Spinal cord (tissue), 10 donors: Measurements from ENCODE around the gene GDPD2. TPM values are rescaled to one million over a fixed set of nuclear protein-coding genes. Genes with fewer than 3 reads are reported as not detected.

Experiments used
- DNase-seq, 6 donors: peaks; one replicate each; pipeline versions ENCODE4 v3.0.0 to v3.0.0-alpha.2; 2013 to 2015; ENCODE audit warnings: low spot score in 6 of 6, low read depth in 4 of 6
- H3K27ac ChIP-seq: one replicate; pipeline ENCODE4 v1.5.1; 2013; ENCODE audit warnings: low read depth, low read length, control low read depth
- H3K27me3 ChIP-seq: one replicate; pipeline ENCODE4 v1.6.1; 2013; ENCODE audit warnings: low read length; ENCODE audit not compliant: control insufficient read depth, insufficient read depth
- H3K36me3 ChIP-seq: one replicate; pipeline ENCODE4 v1.6.1; 2013; ENCODE audit warnings: low read length; ENCODE audit not compliant: control insufficient read depth, insufficient read depth
- H3K4me1 ChIP-seq: one replicate; pipeline ENCODE4 v1.6.1; 2013; ENCODE audit warnings: low read length; ENCODE audit not compliant: control insufficient read depth, insufficient read depth
- H3K4me3 ChIP-seq: one replicate; pipeline ENCODE4 v1.5.1; 2013; ENCODE audit warnings: low read depth, low read length, control low read depth
- H3K9me3 ChIP-seq: one replicate; pipeline ENCODE4 v1.6.1; 2013; ENCODE audit warnings: low read length; ENCODE audit not compliant: control insufficient read depth, insufficient read depth
- WGBS: methylation state at CpG from one replicate; pipeline ENCODE4 v1.1.5; 2013; ENCODE audit warnings: missing lambda C conversion rate; ENCODE audit not compliant: insufficient coverage; 5-methylcytosine and 5-hydroxymethylcytosine counted together
- polyA plus RNA-seq, 2 donors: library from polyadenylated mRNA; unstranded; fragments of 120-200 nt; gene quantifications; one replicate each; pipeline ENCODE4 v1.2.1, GENCODE V29; 2013; ENCODE audit not compliant: insufficient read length in 2 of 2
- total RNA-seq, 2 donors: library from RNA; depleted of rRNA in 1 of 2; stranded (reverse); fragments of 120-200 nt in 1 of 2; fragments of >200 nt in 1 of 2; gene quantifications; one replicate each; pipeline versions ENCODE4 v1.2.3 to v1.2.4, GENCODE V29; 2013 to 2014
- donor health status: healthy.

The GDPD2 gene
- total and polyA plus RNA-seq, 4 donors: 6.5 to 45.3 (median 22.3) TPM

GRCh38 chrX:70423936-70424675 lies 992 bp downstream of the GDPD2 start:
- no peaks in the 10 kb centered on the region for H3K27me3 ChIP-seq
- no peak for DNase-seq
- 37% methylated on average over 8 of the region's 10 CpGs for WGBS

DNA sequence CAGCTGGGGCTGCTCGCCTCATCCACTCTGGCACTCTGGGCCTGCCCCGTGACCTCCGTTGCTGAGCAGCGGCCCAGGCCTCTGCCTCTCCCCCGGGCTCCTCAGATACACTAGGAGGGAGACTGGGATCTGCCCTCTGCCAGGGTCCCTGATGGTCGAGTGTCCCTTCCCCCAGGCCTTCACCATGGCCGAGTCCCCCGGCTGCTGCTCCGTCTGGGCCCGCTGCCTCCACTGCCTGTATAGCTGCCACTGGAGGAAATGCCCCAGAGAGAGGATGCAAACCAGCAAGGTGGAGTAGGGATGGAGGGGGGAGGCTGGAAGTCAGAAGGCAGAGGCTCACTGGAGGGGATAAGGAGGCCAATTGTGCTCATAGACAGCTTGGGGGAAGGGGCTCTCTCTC lies 1.7 kb downstream of the GDPD2 start:
- no peaks in the 10 kb centered on the region for H3K9me3 ChIP-seq
- H3K27ac ChIP-seq: no peak overlapping the region
- H3K27me3 ChIP-seq: no peaks in the 10 kb centered on the region
- 54% methylated on average over 7 of the region's 10 CpGs for WGBS
- H3K36me3 ChIP-seq: peaks cover 6% of the 10 kb centered on the region
- no peak for DNase-seq
- H3K4me3 ChIP-seq: no peak overlapping the region
- peaks cover 43% of the 10 kb centered on the region for H3K4me1 ChIP-seq

More at GRCh38 chrX:70423936-70424675, 992 bp downstream of the GDPD2 start:
- H3K36me3 ChIP-seq: peaks cover 6% of the 10 kb centered on the region
- H3K4me1 ChIP-seq: peaks cover 43% of the 10 kb centered on the region
- peak overlapping the region; percentile 28 for H3K4me3 ChIP-seq
- no peaks in the 10 kb centered on the region for H3K9me3 ChIP-seq
- H3K27ac ChIP-seq: no peak overlapping the region

- WGBS: 81% methylated on average over 11 of the region's 15 CpGs
- Histone ChIP-seq H3K4me3 (no peak overlapping the region), H3K27ac (no peak overlapping the region), H3K9me3 (no peaks in the 10 kb centered on the region), H3K4me1 (peaks cover 34% of the 10 kb centered on the region), H3K27me3 (no peaks in the 10 kb centered on the region), H3K36me3 (peaks cover 6% of the 10 kb centered on the region)
- no peak for DNase-seq
These were observed 3.5 kb downstream of the GDPD2 start for GRCh38 chrX:70426286-70427278.

GRCh38 chrX:70427365-70427764 lies 4.3 kb downstream of the GDPD2 start:
- 78% methylated on average over 1 of the region's 2 CpGs for WGBS
- Histone ChIP-seq H3K4me3 (no peak overlapping the region), H3K4me1 (peaks cover 26% of the 10 kb centered on the region), H3K9me3 (no peaks in the 10 kb centered on the region), H3K27ac (no peak overlapping the region), H3K27me3 (no peaks in the 10 kb centered on the region), H3K36me3 (peaks cover 6% of the 10 kb centered on the region)
- no peak for DNase-seq

GRCh38 chrX:70429759-70430158 lies 6.6 kb downstream of the GDPD2 start:
- DNase-seq: no peak
- no peak overlapping the region for H3K4me3 ChIP-seq
- H3K27ac ChIP-seq: no peak overlapping the region
- peaks cover 15% of the 10 kb centered on the region for H3K4me1 ChIP-seq
- H3K9me3 ChIP-seq: no peaks in the 10 kb centered on the region
- peaks cover 4% of the 10 kb centered on the region for H3K36me3 ChIP-seq
- 100% methylated on average over 1 of the region's 6 CpGs for WGBS
- no peaks in the 10 kb centered on the region for H3K27me3 ChIP-seq

GRCh38 chrX:70432936-70433847 lies 10.1 kb downstream of the GDPD2 start:
- DNase-seq: no peak
- H3K4me1 ChIP-seq: peaks cover 23% of the 10 kb centered on the region
- peak overlapping the region; percentile 13 for H3K27ac ChIP-seq
- no peaks in the 10 kb centered on the region for H3K27me3 ChIP-seq
- no peaks in the 10 kb centered on the region for H3K36me3 ChIP-seq
- 57% methylated on average over 14 of the region's 15 CpGs for WGBS
- H3K9me3 ChIP-seq: no peaks in the 10 kb centered on the region
- H3K4me3 ChIP-seq: peak overlapping the region; percentile 67

DNA sequence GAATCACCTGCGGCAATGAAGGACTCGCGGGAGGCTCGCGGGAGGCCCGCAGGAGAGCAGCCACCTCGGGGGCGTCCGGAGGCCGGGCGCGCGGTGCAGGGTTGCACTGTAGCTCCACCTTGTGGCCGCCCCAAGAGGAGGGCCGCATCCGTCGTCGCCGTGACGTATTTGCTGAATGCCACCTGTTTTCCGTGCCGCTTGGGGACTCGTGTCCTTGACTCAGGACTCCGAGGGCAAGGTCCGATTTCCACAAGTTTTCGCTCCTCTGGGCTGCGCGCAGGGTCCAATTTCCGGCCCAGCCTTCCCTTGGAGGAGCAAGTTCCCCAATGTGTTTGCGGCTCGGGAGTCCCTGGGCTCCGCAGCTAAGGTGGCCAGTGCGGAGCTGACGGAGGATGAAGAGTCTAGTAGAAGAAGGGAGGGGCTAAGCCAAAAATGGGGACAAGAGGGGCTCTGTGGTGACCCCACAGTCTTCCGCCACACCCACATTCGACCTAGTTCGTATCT lies 10.8 kb downstream of the GDPD2 start:
- peak overlapping the region; percentile 83 for H3K27ac ChIP-seq
- WGBS: 24% methylated on average over 30 of the region's 37 CpGs
- no peaks in the 10 kb centered on the region for H3K27me3 ChIP-seq

DNA sequence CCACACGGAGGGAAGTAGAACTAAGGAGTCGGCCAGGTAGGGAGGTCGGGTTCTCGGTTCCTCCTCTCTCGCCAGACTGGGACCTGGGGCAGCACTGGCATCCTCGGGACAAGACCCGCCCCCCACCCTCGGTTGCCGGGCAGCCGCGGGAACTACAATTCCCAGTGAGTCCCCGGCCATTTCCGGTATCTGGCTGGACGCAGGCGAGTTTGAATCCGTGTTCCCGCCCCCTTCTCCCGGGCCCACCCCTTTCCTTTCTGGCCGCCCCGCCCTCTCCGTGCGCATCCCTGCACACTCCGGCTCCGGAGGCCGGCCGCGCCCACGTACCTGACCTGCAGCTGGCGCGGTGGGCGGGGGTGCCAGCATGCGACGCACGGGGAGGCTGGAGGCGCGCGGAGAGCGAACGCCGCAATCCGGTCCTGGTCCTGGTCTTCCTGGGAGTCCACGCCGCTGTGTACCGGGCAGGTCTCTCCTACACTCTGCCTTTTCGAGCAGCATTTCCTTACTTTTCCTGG lies 11.3 kb downstream of the GDPD2 start:
- WGBS: 31% methylated on average over 44 of the region's 45 CpGs
- peaks cover 2% of the 10 kb centered on the region for H3K27me3 ChIP-seq
- H3K27ac ChIP-seq: peak overlapping the region; percentile 83
- no peaks in the 10 kb centered on the region for H3K9me3 ChIP-seq
- no peaks in the 10 kb centered on the region for H3K36me3 ChIP-seq
- peak overlapping the region; percentile 67 for H3K4me3 ChIP-seq
- H3K4me1 ChIP-seq: peaks cover 23% of the 10 kb centered on the region
- peak in 4 of 6 donors; percentile 63 to 95 (median 86) for DNase-seq

More for the DNA sequence above, 10.8 kb downstream of the GDPD2 start:
- peak in 3 of 6 donors; percentile 28 to 77 (median 72) for DNase-seq
- H3K9me3 ChIP-seq: no peaks in the 10 kb centered on the region
- peak overlapping the region; percentile 67 for H3K4me3 ChIP-seq
- peaks cover 23% of the 10 kb centered on the region for H3K4me1 ChIP-seq
- H3K36me3 ChIP-seq: no peaks in the 10 kb centered on the region
